Measurements from ENCODE around the gene C21orf91.

The C21orf91 gene

GRCh38 chr21:17796503-17796902, 22.7 kb downstream of the C21orf91 start:
- no peak for DNase-seq

DNA sequence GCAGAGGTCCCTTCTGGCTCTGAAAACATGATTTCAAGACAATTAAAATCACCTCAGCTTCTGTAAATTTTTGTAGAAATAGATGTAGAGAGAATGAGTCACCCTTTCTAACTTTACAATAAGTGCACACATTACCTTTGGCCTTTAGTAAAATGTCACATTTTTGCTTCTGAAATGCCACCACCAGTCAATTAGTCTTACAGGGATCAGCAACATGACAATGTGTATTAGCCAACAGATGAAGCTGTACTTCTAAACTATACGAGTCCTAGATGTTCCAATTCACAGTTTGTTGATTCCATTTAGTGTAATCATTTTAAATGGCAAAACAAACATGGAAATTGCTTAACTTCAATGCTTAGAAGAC, 23.1 kb downstream of the C21orf91 start:
- no peak for DNase-seq

GRCh38 chr21:17795146-17796036, 23.8 kb downstream of the C21orf91 start:
- no peak for DNase-seq

DNA sequence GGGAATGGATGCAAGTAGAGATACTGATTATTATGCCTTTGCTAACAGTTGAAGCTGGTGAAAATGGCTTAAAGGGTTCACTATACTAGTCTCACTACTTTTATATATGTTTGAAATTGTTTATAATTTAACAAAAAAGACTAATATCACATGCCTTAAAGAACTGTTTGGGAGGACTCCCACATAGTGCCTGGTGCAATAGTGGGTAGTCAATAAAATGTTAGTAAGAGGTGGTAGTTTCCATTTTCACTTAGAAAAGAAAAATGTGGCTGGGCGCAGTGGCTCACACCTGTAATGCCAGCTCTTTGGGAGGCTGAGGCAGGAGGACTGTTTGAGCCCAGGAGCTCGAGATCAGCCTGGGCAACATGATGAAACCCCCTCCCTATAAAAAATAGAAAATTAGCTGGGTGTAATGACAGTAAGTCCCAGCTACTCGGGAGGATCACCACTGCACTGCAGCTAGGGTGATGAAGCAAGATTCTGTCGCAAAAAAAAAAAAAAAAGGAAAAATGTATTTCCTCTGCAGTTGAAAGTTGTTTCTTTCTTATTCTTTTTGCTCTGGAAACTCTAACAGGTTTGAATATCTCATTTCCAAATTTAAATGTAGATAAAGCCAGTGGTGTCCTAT, 24.5 kb downstream of the C21orf91 start:
- no peak for DNase-seq

DNA sequence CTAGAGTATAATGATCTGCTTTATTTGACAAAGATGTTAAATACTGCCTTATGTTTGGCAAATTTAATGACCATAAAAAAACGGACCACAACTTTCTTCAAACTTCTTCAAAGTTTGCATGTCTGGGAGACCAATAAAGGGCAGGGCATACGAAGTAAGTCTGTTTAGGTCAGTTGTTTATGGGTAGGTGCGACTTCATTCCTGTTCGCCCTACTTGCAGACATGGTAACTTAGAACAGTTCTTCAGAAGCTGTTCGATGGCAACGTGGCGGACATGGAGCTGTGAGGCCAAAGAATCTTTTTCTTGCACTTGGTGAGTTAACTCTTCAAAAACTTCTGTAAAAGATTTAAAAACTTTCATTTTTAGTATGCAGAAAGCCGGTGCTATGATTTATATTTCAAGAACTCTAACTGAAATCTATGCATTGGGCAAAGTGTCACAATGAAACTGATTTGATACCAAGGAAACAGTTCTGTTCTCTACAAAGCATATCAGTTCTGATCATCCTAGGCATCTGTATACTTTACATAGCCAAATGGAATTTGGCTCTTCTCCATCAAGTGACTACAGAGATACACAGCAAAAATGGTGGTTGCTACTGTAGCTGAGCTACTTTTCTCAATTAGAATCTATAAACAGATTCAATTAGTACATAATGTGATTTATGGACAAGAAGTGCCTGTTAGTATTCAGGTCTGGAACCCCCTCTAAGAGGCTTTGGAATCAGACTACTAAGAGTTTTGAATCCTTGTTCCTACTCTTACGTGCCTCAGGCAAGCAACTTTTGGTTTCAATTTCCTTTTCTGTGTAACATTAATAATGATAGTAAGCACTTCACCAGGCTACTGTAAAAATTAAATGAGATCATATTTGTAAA, 25.7 kb downstream of the C21orf91 start:
- no peak for DNase-seq

GRCh38 chr21:17789656-17790055, 29.5 kb downstream of the C21orf91 start:
- no peak for DNase-seq

GRCh38 chr21:17789069-17789468, 30.1 kb downstream of the C21orf91 start:
- DNase-seq: no peak

- DNase-seq: no peak
Observed at GRCh38 chr21:17786851-17787181, 32.3 kb downstream of the C21orf91 start.

- DNase-seq: no peak
Observed at GRCh38 chr21:17786071-17786850, 32.9 kb downstream of the C21orf91 start.

- DNase-seq: no peak
Observed at GRCh38 chr21:17785403-17785788, 33.8 kb downstream of the C21orf91 start.

DNA sequence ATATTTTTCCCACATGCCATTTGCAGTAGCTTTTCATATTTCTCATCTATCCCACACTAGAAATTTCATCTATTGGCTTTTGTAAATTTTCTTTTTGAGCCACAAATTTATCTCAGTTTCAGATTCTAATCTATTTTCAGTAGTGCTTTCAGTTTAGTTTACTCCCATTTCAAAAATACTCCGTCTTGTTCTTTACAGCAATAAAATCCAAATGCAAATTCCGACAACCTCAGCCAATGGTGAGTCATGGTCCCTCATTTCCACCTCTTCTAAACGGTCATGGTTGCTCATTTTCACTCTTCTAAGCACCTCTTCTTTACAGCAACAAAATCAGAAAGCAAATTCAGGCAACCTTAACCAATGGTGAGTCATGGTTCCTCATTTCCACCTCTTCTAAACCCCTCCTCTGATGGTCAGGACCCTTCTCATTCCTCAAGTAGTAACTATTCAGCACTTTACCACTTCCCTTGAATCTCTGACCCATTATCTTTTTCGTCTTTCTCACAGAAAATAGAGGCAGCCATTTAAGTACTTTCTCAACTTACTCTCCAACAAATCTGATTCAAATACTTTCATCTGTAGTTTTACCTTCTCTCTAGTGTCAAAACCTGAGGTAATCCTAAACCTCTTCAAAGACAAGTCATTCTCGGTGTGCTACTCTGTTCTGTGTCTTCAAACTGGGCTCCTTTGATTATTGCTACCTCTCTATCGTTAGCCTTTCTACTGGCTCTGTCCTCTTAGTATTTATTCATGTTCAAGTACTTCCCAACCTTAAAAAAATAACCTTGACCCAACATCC, 34.4 kb downstream of the C21orf91 start:
- no peak for DNase-seq

DNA sequence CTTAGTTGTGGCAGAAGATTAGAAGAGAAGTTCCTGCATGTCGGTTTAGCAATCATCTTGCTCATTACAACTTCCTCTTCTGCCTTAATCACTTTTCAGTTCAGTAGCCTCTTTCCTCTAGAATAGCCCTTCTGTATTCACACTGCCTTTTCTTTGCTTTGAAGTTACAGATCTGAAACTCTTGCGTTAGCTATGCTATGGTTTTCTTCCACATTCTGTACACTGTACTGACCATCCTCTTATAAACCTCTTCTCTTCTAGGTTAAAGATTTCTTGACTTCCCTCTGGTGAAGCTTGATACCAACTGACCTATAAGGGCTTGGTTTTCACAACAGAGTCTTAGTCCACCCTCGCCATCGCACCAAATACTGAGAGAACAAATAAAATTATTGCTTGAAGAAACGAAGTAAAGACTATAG, 35.0 kb downstream of the C21orf91 start:
- DNase-seq: no peak

DNA sequence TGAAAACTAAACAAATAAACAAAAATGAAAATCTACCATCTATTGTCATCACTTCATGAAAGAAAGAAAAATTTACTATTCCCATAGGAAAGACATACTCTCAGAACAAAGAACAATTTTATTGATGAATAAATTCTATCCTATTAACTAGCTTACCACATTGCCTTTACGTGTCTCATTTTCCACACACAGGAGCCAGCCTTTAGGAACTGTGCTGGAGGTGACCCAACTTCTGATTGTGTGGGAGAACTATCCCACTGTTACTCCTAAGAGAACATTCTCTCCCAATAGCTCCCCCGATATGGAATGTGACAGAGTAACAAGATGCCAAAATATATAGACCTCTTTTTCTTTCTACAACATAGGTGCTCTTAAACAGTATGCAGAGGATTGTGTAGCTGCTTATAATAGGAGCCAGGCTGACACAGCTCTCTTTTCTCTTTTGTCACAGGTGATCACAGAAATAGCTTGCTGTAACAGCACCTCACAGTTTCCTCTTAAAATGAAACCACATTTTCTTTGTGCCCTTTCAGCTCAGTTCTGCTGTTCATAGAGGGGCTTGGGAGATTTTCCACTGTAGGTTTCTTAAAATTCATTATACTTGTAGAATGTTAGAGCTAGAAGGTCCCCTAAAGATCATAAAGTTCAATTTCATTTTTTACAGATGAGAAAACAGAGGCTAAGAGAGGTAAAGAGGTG, 35.5 kb downstream of the C21orf91 start:
- DNase-seq: no peak

- DNase-seq: no peak
Observed at GRCh38 chr21:17783003-17783402, 36.2 kb downstream of the C21orf91 start.

- no peak for DNase-seq
Observed at GRCh38 chr21:17782051-17782450, 37.1 kb downstream of the C21orf91 start.

DNA sequence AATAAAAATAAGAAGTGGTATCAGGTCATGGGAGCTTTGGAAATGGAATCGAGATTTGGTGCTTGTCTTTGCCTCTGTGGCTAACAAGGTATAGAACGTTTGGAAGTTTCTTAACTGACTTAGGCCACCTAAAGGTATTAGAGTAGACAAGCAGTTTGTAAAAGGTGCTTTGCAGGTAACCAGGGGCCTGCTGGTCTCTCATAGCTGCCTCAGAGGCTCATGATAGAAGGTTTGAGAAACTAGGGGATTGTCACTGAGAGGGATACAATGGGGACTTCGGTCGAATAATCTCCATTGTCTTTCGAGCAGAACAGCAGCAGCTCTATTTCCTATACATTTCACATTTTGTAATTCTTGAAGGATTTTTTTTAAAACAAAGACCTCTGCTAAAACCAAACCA, 37.6 kb downstream of the C21orf91 start:
- DNase-seq: no peak

DNA sequence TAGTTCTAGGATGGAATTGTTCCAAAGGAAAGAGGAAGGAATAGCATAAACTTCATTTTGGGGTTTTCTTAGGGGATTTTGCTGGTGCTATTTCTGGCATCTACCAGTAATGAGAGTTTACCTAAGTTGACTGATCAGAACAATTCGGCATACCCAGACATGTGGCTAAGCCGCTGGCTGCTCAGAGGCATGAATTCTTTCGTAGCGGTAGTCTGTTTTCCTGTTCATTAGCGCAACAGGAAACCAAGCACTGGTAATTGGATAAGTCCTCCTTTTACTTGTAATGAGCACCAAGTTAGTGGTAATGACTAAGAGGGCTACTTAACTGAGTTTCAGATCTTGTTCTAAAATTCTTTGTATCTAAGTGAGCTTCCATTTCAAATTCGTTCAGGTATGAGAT, 38.6 kb downstream of the C21orf91 start:
- no peak for DNase-seq

GRCh38 chr21:17779980-17780379, 39.2 kb downstream of the C21orf91 start:
- DNase-seq: no peak

GRCh38 chr21:17779496-17779895, 39.7 kb downstream of the C21orf91 start:
- no peak for DNase-seq

GRCh38 chr21:17777072-17777765, 41.9 kb downstream of the C21orf91 start:
- DNase-seq: no peak

Data from NCI-H187 treated with DMSO at 0.1 percent for 48 hours (cell line).